ENCODE measurements around the gene MPV17.
"Not testable (repeated sequence)": the region's sequence is repeated elsewhere in the genome, so short reads cannot be mapped to it uniquely, and the experiment has no call there.

DNA sequence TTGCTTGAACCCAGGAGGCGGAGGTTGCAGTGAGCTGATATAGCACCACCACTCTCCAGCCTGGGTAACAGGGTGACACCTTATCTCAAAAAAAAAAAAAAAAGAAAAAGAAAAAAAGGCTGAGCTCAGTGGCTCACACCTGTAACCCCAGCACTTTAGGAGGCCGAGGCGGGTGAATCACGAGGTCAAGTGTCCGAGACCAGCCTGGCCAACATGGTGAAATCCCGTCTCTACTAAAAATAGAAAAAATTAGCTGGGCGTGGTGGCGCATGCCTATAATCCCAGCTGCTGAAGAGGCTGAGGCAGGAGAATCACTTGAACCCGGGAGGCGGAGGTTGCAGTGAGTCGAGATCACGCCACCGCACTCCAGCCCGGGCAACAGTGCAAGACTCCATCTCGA lies 3.1 kb downstream of the MPV17 start:
- TF ChIP-seq ELF4, SREBF2 (CRISPR knock-in tag; IDR thresholded peaks at IDR 0.05): not testable (repeated sequence)

Data from K562 (cell line).